HepG2 (cell line): Measurements from ENCODE around the gene ING5. TPM values are rescaled to one million over a fixed set of nuclear protein-coding genes. Genes with fewer than 3 reads are reported as not detected.
A peak's percentile ranks its signal among the peaks of the same experiment; 100 is the strongest.

Experiments
- AHR ChIP-seq: IDR thresholded peaks from 2 replicates; pipeline ENCODE4 v1.6.1; 2018; ENCODE audit warnings: missing genetic modification reagents, missing compliant biosample characterization
- ARID2 ChIP-seq: sonication (generic); formaldehyde crosslinking; IDR thresholded peaks from 2 replicates; pipeline ENCODE4 v1.8.1; 2022; ENCODE audit warnings: mild to moderate bottlenecking, missing genetic modification reagents, borderline replicate concordance
- ARID4A ChIP-seq: sonication (generic); formaldehyde crosslinking; IDR thresholded peaks from 2 replicates; pipeline ENCODE4 v1.5.0; 2020; ENCODE audit warnings: mild to moderate bottlenecking, missing genetic modification reagents, borderline replicate concordance
- ATRX ChIP-seq: sonication (generic); formaldehyde crosslinking; IDR thresholded peaks from 2 replicates; pipeline ENCODE4 v1.4.0; 2020; ENCODE audit warnings: missing genetic modification reagents, borderline replicate concordance
- CENPT ChIP-seq: sonication (generic); formaldehyde crosslinking; IDR thresholded peaks from 2 replicates; pipeline ENCODE4 v1.8.0; 2022; ENCODE audit warnings: low read depth, mild to moderate bottlenecking, moderate library complexity, missing genetic modification reagents
- EED ChIP-seq: sonication (generic); formaldehyde crosslinking; IDR thresholded peaks from 2 replicates; pipeline ENCODE4 v1.5.0; 2020; ENCODE audit warnings: mild to moderate bottlenecking, missing genetic modification reagents
- HHEX ChIP-seq: IDR thresholded peaks from 2 replicates; pipeline ENCODE4 v1.6.1; 2016; ENCODE audit warnings: control low read depth
- POGK ChIP-seq: sonication (generic); formaldehyde crosslinking; conservative IDR thresholded peaks from 2 replicates; pipeline ENCODE4 v1.8.0; 2022; ENCODE audit warnings: mild to moderate bottlenecking, moderate library complexity, missing genetic modification reagents
- POLR2AphosphoS5 ChIP-seq: IDR thresholded peaks from 2 replicates; pipeline ENCODE4 v1.6.1; 2012; ENCODE audit warnings: low read depth, low read length
- SCMH1 ChIP-seq: sonication (generic); formaldehyde crosslinking; IDR thresholded peaks from 2 replicates; pipeline ENCODE4 v1.9.0; 2021; ENCODE audit warnings: missing genetic modification reagents, mild to moderate bottlenecking, borderline replicate concordance
- SMC3 ChIP-seq: IDR thresholded peaks from 2 replicates; pipeline ENCODE4 v1.6.1; 2011; ENCODE audit warnings: low read length, improper control_type of control experiment
- ZFP36L2 ChIP-seq: sonication (generic); formaldehyde crosslinking; IDR thresholded peaks from 2 replicates; pipeline ENCODE4 v1.4.0; 2020; ENCODE audit warnings: missing genetic modification reagents
- ZFP37 ChIP-seq: sonication (generic); formaldehyde crosslinking; IDR thresholded peaks from 2 replicates; pipeline ENCODE4 v1.4.0; 2020; ENCODE audit warnings: missing genetic modification reagents, borderline replicate concordance
- ZNF704 ChIP-seq: sonication (generic); formaldehyde crosslinking; IDR thresholded peaks from 2 replicates; pipeline ENCODE4 v1.8.1; 2023; ENCODE audit warnings: mild to moderate bottlenecking, inconsistent platforms, moderate library complexity, missing genetic modification reagents, borderline replicate concordance
- ZNF772 ChIP-seq: sonication (generic); formaldehyde crosslinking; IDR thresholded peaks from 2 replicates; pipeline ENCODE4 v1.5.0; 2020; ENCODE audit warnings: mild to moderate bottlenecking, missing genetic modification reagents
- polyA plus RNA-seq, 8 experiments: library from polyadenylated mRNA; depleted of rRNA in 3 of 8; stranded (reverse) in 7 of 8; unstranded in 1 of 8; fragments of >200 nt; fragmentation: Illumina TruSeq in 4 of 8; extraction: Trizol in 4 of 8; gene quantifications; 2 replicates each; pipeline versions ENCODE4 v1.2.1 to v1.2.3, GENCODE V29; 2011 to 2016; ENCODE audit warnings: low read depth in 4 of 8, missing spikeins in 1 of 8, mixed read lengths in 1 of 8; ENCODE audit not compliant: insufficient read depth in 1 of 8
- total RNA-seq, 5 experiments: library from RNA; depleted of rRNA; stranded (reverse); fragments of >200 nt; fragmentation: Illumina TruSeq; extraction: Trizol; gene quantifications; 2 replicates each; pipeline ENCODE4 v1.2.3, GENCODE V29; 2016; ENCODE audit warnings: low read depth in 1 of 5

ING5 gene
- total and polyA plus RNA-seq, 2 of the 13 experiments (the other 11 are each of a cell fraction or from before 2014, with no cell fraction given): 61.9 to 71.9 TPM

- TF ChIP-seq SCMH1 (CRISPR knock-in tag) (no peak), ZFP37 (CRISPR knock-in tag) (0 out of 2 replicates have a peak, but pooled peaks have one; percentile 15), CENPT (0 out of 2 replicates have a peak, but pooled peaks have one; percentile 65), SMC3 (no peak), ARID4A (peak; percentile 96), ZFP36L2 (CRISPR knock-in tag) (no peak), ARID2 (CRISPR knock-in tag) (peak; percentile 86; the same call in 1 of the 2 replicates), AHR (peak; percentile 60), POGK (peak; percentile 97), POLR2AphosphoS5 (peak; percentile 80), HHEX (CRISPR knock-in tag) (no peak), ATRX (no peak), EED (CRISPR knock-in tag) (peak; percentile 70; the same call in 1 of the 2 replicates), ZNF772 (CRISPR knock-in tag) (peak; percentile 70; the same call in 1 of the 2 replicates), ZNF704 (CRISPR knock-in tag) (peak; percentile 89; the same call in 1 of the 2 replicates)
These were observed at the start of gene ING5 (continued) for GRCh38 chr2:241701399-241702154.
